CD4-positive, CD25-positive, alpha-beta regulatory T cell (primary cell): ENCODE results near the gene KCNMA1. TPM values are rescaled to one million over a fixed set of nuclear protein-coding genes. Genes with fewer than 3 reads are reported as not detected.
A peak's percentile ranks its signal among the peaks of the same experiment; 100 is the strongest.

Experiments
- ATAC-seq, 2 donors: fragments of 150-1000 bp; cut with Tn5 transposase; one replicate each; pipeline ENCODE4 v1.10.0; 2021; ENCODE audit warnings: low read depth in 2 of 2, moderate number of reproducible peaks in 2 of 2, moderate library complexity in 1 of 2
- DNase-seq, 3 donors: peaks; one replicate each; pipeline versions ENCODE4 v3.0.0 to v3.0.0-alpha.2; 2012 to 2022; ENCODE audit warnings: mixed read lengths in 1 of 3
- H3K27ac ChIP-seq: one replicate; pipeline ENCODE4 v1.7.0; 2013; ENCODE audit warnings: mild to moderate bottlenecking, low read length; ENCODE audit not compliant: insufficient read depth, poor library complexity, severe bottlenecking
- H3K27me3 ChIP-seq: one replicate; pipeline ENCODE4 v1.7.0; 2013; ENCODE audit warnings: low read length; ENCODE audit not compliant: control insufficient read depth, insufficient read depth
- H3K36me3 ChIP-seq: one replicate; pipeline ENCODE4 v1.7.0; 2013; ENCODE audit warnings: mild to moderate bottlenecking, low read length, moderate library complexity; ENCODE audit not compliant: control insufficient read depth, insufficient read depth
- H3K4me1 ChIP-seq: 2 replicates; pipeline ENCODE4 v1.7.0; 2013; ENCODE audit warnings: mild to moderate bottlenecking, low read length; ENCODE audit not compliant: insufficient read depth, control insufficient read depth, poor library complexity, severe bottlenecking
- H3K4me3 ChIP-seq: one replicate; pipeline ENCODE4 v1.7.0; 2013; ENCODE audit warnings: low read depth, mild to moderate bottlenecking, low read length, moderate library complexity
- H3K9me3 ChIP-seq, 2 experiments: 1 replicate in 1 of 2; 2 replicates in 1 of 2; pipeline ENCODE4 v1.7.0; 2013; ENCODE audit warnings: low read length in 2 of 2, mild to moderate bottlenecking in 1 of 2, moderate library complexity in 1 of 2; ENCODE audit not compliant: control insufficient read depth in 2 of 2
- H3K27ac Mint-ChIP-seq, 3 donors: one replicate each; pipeline ENCODE4 v1.8.0; 2020 to 2022; ENCODE audit warnings: mild to moderate bottlenecking in 3 of 3, mixed read lengths in 3 of 3, moderate library complexity in 2 of 3
- H3K27me3 Mint-ChIP-seq: one replicate; pipeline ENCODE4 v1.8.0; 2022; ENCODE audit warnings: mild to moderate bottlenecking, mixed read lengths
- H3K36me3 Mint-ChIP-seq: one replicate; pipeline ENCODE4 v1.8.0; 2020; ENCODE audit warnings: mixed read lengths
- H3K4me1 Mint-ChIP-seq, 4 donors: one replicate each; pipeline ENCODE4 v1.8.0; 2020 to 2022; ENCODE audit warnings: mixed read lengths in 4 of 4, mild to moderate bottlenecking in 1 of 4
- H3K4me3 Mint-ChIP-seq, 4 donors: one replicate each; pipeline ENCODE4 v1.8.0; 2020 to 2022; ENCODE audit warnings: mild to moderate bottlenecking in 4 of 4, mixed read lengths in 4 of 4, moderate library complexity in 3 of 4
- H3K9me3 Mint-ChIP-seq, 7 donors: one replicate each; pipeline ENCODE4 v1.8.0; 2020 to 2022; ENCODE audit warnings: mixed read lengths in 7 of 7, mild to moderate bottlenecking in 3 of 7, moderate library complexity in 2 of 7
- polyA plus RNA-seq, 4 donors: library from polyadenylated mRNA; unstranded; fragments of 300-500 nt; fragmentation: Illumina TruSeq; gene quantifications; one replicate each; pipeline ENCODE4 v1.2.3, GENCODE V29; 2021
- total RNA-seq: library from RNA; stranded (reverse); gene quantifications from one replicate; pipeline ENCODE4 v1.2.3, GENCODE V29; 2022

Gene KCNMA1
- total and polyA plus RNA-seq, 5 donors from 2014 or later: not detected

DNA sequence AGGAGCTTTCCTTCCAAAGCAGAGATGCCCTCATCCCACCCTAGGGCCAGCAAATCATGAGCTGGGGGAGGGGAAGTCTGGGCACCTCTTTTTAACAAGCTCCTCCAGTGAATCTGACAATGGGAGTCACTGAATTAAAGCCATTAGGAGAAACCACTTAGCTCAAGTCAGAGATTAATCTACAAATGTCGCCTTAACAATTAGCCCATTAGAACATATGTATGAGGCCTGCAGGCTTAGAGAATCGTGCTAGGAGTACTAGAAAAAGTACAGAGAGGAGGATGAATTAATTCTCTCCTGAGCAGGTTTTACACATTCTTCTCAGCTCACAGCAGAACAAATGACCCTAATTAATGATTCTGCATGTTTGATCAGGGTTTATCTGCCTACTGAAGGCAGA, 381.3 kb downstream of the KCNMA1 start:
- H3K4me1 Mint-ChIP-seq: no peaks in the 10 kb centered on the region
- H3K4me1 ChIP-seq: no peaks in the 10 kb centered on the region
- H3K4me3 ChIP-seq: no peak overlapping the region
- ATAC-seq (no peak), DNase-seq (no peak)
- peaks cover 0 to 3% (median 0%) of the 10 kb centered on the region in 7 donors for H3K9me3 Mint-ChIP-seq
- H3K36me3 ChIP-seq: no peaks in the 10 kb centered on the region
- H3K27ac ChIP-seq: no peak overlapping the region
- no peaks in the 10 kb centered on the region for H3K27me3 Mint-ChIP-seq
- no peaks in the 10 kb centered on the region for H3K9me3 ChIP-seq
- no peaks in the 10 kb centered on the region for H3K27me3 ChIP-seq
- H3K4me3 Mint-ChIP-seq: no peak overlapping the region
- H3K27ac Mint-ChIP-seq: no peak overlapping the region
- H3K36me3 Mint-ChIP-seq: no peaks in the 10 kb centered on the region

DNA sequence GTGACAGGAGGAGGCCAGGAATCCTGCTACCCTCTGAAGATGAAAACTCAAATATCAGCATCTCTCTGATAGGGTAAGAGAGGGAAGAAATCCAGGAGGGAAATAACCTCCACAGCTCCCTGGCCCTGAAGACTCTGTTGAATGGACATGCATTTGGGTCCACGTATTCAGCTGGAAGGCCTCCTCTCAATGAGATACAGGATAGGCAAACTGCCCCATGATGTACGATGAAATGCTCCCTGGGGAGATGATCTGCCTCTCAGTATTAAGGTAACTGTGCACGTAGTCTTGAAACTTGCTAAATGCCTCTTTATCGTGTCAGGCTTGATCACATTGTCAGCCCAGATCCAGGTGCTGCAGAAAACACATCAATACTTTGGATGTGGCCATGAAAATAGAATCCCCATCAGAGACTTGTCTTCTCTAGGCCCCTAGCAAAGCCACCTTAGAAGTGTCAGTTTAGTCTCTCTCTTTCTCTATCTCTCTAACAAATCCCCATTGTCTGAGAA, 384.0 kb downstream of the KCNMA1 start:
- no peak overlapping the region for H3K4me3 Mint-ChIP-seq
- ATAC-seq: no peak
- peaks cover 0 to 3% (median 0%) of the 10 kb centered on the region in 7 donors for H3K9me3 Mint-ChIP-seq
- no peaks in the 10 kb centered on the region for H3K4me1 ChIP-seq
- no peaks in the 10 kb centered on the region for H3K27me3 ChIP-seq
- H3K4me1 Mint-ChIP-seq: no peaks in the 10 kb centered on the region
- H3K9me3 ChIP-seq: no peaks in the 10 kb centered on the region
- no peak overlapping the region for H3K4me3 ChIP-seq
- no peaks in the 10 kb centered on the region for H3K36me3 Mint-ChIP-seq
- H3K27ac Mint-ChIP-seq: no peak overlapping the region
- no peak overlapping the region for H3K27ac ChIP-seq
- H3K27me3 Mint-ChIP-seq: no peaks in the 10 kb centered on the region
- H3K36me3 ChIP-seq: no peaks in the 10 kb centered on the region
- DNase-seq: no peak

DNA sequence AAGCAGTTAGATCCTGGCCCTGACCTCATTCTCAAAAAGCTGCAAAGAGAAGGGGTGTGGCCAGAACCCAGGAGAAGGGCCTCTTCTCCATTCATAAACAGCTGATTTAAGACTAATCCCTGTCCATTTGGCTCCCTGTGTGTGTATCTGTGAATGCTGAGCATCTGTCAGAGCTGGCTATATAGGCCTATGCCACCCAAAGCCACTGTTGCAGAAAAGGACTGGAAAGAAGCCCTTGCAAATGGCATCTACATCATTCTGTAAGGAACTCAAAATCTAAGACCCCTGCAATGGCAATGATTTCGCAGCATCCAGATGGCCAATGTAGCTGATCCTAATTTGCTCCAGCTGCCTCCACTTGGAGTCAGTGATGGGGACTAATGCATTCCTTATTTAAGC, 384.5 kb downstream of the KCNMA1 start:
- H3K4me1 ChIP-seq: no peaks in the 10 kb centered on the region
- DNase-seq: no peak

DNA sequence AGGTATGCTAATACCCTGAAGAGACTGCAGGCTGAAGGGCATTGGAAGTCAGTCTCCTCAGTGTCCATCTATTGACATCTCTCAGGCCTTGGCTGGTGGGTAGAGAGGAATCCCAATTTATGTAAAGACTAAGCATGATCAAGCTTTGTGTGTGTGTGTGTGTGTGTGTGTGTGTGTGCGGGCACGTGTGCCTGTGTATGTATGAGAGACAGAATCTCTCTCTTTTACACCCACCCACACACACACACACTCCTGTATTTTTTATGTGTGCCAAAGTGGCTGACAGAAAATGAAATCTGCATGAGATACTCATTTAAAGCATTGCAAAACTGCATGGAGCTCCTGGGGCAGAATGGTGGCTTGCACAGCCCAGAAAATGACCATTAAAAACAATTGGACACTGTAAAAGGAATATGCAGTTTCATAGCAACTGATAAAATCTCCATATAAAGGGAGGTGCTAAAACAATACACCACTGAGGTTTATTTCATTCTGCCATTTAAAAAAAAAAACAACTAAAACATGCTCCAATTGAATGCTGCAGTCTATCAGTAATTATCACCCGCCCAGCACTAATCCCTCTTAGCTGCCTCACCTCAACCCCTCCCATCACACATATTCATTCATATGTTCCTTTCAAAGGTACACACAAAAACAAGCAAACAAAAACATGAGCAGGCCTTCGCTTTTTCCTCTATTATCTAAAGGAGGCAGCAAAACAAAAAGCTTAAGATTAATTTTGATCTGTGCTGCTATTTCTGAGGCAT, 385.0 kb downstream of the KCNMA1 start:
- Mint-ChIP-seq H3K36me3 (no peaks in the 10 kb centered on the region), H3K9me3 (peaks cover 0 to 3% (median 0%) of the 10 kb centered on the region in 7 donors), H3K27ac (no peak overlapping the region), H3K27me3 (no peaks in the 10 kb centered on the region), H3K4me1 (no peaks in the 10 kb centered on the region), H3K4me3 (no peak overlapping the region)
- Histone ChIP-seq H3K36me3 (no peaks in the 10 kb centered on the region), H3K4me1 (no peaks in the 10 kb centered on the region), H3K27me3 (no peaks in the 10 kb centered on the region), H3K9me3 (no peaks in the 10 kb centered on the region), H3K4me3 (no peak overlapping the region), H3K27ac (no peak overlapping the region)
- ATAC-seq (no peak), DNase-seq (no peak)

More for the DNA sequence above, 384.5 kb downstream of the KCNMA1 start:
- Mint-ChIP-seq H3K27me3 (no peaks in the 10 kb centered on the region), H3K4me3 (no peak overlapping the region), H3K27ac (no peak overlapping the region), H3K36me3 (no peaks in the 10 kb centered on the region), H3K4me1 (no peaks in the 10 kb centered on the region), H3K9me3 (peaks cover 0 to 3% (median 0%) of the 10 kb centered on the region in 7 donors)
- no peak for ATAC-seq
- Histone ChIP-seq H3K27ac (no peak overlapping the region), H3K36me3 (no peaks in the 10 kb centered on the region), H3K9me3 (no peaks in the 10 kb centered on the region), H3K4me3 (no peak overlapping the region), H3K27me3 (no peaks in the 10 kb centered on the region)

DNA sequence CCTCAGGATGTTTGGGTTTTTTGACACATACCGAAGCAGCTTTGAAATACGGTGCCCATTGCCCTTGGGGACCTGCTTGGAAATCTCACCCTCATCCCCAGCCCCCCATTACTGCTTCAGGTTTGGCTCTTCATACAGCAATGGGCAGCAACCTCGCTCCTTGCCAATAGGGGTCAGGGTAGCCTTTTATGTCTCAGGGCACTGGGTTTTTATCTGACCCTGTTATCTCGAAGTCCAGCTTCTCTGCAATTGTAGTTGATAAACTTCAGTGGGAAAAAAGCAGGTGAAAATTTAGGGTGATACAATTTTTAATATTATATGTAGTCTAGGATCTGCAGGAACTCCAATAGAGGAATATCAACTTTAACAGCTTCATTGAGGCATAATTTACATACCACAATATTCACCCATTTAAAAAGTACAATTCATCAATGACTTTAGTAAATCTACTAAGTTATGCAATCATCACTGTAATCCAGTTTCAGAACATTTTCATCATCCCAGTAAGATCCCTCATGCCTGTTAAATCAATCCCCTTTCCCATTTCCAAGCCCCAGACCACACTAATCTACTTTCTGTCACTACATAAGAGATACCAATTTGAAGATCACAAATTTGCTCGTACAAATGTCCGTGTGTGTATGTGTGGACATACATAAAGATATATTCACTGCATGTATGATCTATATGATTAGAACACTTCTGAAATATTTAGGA, 386.2 kb downstream of the KCNMA1 start:
- no peaks in the 10 kb centered on the region for H3K27me3 Mint-ChIP-seq
- Histone ChIP-seq H3K27ac (no peak overlapping the region), H3K36me3 (no peaks in the 10 kb centered on the region), H3K9me3 (no peaks in the 10 kb centered on the region), H3K4me3 (no peak overlapping the region), H3K4me1 (no peaks in the 10 kb centered on the region), H3K27me3 (no peaks in the 10 kb centered on the region)
- H3K36me3 Mint-ChIP-seq: no peaks in the 10 kb centered on the region
- H3K27ac Mint-ChIP-seq: no peak overlapping the region
- DNase-seq: peak in 1 of 3 donors; percentile 1
- ATAC-seq: no peak
- no peak overlapping the region for H3K4me3 Mint-ChIP-seq
- H3K4me1 Mint-ChIP-seq: no peaks in the 10 kb centered on the region
- H3K9me3 Mint-ChIP-seq: peaks cover 0 to 2% (median 0%) of the 10 kb centered on the region in 7 donors

DNA sequence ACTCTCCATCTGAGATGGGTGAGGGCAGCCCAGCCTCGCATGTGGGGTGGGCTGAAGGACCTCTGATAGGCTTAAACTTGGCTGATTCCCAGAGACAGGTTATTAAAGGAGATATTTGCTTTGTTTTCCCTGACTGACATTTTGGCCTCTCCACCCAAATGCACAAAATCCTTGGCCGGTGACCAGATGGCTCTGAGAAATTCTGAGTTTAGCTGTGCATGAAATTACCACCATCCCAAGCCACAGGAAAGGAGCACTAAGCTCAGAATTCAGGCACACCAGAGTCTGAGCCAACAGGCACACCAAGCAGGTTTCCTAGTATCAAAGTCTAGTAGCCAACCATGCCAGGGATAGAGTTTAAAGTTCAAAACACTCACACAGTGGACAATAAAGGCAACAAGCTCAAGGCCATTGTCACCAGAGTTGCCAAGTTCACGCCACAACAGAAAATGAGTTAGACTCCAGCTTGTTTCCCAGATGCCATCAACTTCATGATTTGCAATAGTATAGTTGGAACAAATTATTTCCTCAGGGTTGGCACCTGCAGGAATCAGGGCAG, 387.6 kb downstream of the KCNMA1 start:
- Histone ChIP-seq H3K36me3 (no peaks in the 10 kb centered on the region), H3K9me3 (no peaks in the 10 kb centered on the region), H3K4me3 (no peak overlapping the region), H3K4me1 (no peaks in the 10 kb centered on the region), H3K27me3 (no peaks in the 10 kb centered on the region), H3K27ac (no peak overlapping the region)
- H3K9me3 Mint-ChIP-seq: peaks cover 0 to 1% (median 0%) of the 10 kb centered on the region in 7 donors
- no peak for DNase-seq
- no peak for ATAC-seq
- no peak overlapping the region for H3K27ac Mint-ChIP-seq
- H3K4me1 Mint-ChIP-seq: no peaks in the 10 kb centered on the region
- H3K36me3 Mint-ChIP-seq: no peaks in the 10 kb centered on the region
- no peak overlapping the region for H3K4me3 Mint-ChIP-seq
- no peaks in the 10 kb centered on the region for H3K27me3 Mint-ChIP-seq

DNA sequence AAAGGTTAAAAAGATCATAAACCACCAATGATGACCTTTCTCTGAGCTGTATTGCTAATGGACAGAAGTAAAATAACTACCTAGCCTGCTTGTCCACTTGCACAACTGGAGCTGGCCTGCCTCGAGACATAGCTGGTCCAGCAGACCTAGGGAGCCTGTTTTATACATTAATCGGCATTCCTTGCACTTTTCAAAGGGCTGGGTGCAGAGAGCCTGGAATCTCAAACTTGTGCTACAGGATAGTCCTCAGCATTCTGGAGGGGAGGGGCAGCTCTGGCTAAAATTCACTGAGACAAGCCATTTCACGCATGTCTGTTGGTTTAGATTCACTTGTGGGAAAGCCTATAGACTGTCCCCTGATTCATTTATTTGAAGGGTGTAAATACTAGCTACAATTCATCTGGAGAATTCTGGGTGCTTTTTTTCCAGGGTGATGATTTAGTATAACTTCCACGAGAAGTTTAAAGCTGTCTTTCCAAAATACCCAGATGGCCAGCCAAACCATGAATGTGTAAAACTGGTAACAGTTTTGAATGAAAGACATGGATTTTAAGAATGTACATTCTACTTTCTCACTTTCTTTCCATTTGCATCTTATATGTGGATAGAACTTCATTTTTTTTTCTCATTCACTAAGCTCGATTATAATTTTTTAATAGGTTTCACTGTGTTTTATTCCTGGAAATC, 389.4 kb downstream of the KCNMA1 start:
- H3K27me3 Mint-ChIP-seq: no peaks in the 10 kb centered on the region
- H3K4me3 Mint-ChIP-seq: no peak overlapping the region
- no peak overlapping the region for H3K27ac Mint-ChIP-seq
- Histone ChIP-seq H3K27me3 (no peaks in the 10 kb centered on the region), H3K27ac (no peak overlapping the region), H3K36me3 (no peaks in the 10 kb centered on the region), H3K9me3 (no peaks in the 10 kb centered on the region), H3K4me1 (no peaks in the 10 kb centered on the region), H3K4me3 (no peak overlapping the region)
- ATAC-seq: no peak
- peaks cover 0 to 1% (median 0%) of the 10 kb centered on the region in 7 donors for H3K9me3 Mint-ChIP-seq
- no peaks in the 10 kb centered on the region for H3K36me3 Mint-ChIP-seq
- DNase-seq: no peak
- H3K4me1 Mint-ChIP-seq: no peaks in the 10 kb centered on the region
